Measurements from ENCODE around the gene CSF2RB. TPM values are rescaled to one million over a fixed set of nuclear protein-coding genes. Genes with fewer than 3 reads are reported as not detected.

The CSF2RB gene
- total and polyA plus RNA-seq, 2 of the 13 experiments (the other 11 are each of a cell fraction or from before 2014, with no cell fraction given) = not detected

DNA sequence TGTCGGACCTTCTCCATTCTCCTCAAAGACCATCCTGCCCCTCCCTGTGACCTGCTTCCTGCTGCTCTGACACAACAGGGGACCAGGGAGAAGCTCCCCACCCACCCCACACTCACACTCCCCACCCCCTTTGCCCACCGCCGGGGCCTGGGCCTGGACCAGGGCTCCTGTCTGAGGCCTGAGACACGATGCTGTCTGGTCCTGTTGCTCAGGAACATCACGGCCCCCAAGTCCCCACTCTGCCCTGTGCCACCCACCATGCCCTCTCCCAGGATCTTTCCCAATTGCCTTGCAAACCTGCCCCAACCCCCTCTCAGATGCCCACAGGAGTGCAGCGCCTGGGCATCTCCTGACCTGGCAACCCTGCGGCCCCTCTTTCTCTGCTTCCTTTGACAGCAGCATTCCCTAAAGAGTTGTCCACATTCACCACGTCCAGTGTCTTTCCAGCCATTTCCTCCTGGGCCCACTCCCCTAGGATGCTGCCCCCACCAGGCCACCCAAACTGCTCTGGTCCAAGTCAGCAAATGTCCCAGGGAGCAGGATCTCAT, 10.8 kb downstream of the CSF2RB start (continued):
- TF ChIP-seq, protein P1, sequence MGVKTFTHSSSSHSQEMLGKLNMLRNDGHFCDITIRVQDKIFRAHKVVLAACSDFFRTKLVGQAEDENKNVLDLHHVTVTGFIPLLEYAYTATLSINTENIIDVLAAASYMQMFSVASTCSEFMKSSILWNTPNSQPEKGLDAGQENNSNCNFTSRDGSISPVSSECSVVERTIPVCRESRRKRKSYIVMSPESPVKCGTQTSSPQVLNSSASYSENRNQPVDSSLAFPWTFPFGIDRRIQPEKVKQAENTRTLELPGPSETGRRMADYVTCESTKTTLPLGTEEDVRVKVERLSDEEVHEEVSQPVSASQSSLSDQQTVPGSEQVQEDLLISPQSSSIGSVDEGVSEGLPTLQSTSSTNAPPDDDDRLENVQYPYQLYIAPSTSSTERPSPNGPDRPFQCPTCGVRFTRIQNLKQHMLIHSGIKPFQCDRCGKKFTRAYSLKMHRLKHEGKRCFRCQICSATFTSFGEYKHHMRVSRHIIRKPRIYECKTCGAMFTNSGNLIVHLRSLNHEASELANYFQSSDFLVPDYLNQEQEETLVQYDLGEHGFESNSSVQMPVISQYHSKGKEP (CRISPR knock-in tag; IDR thresholded peaks at IDR 0.05) = no peak
- no peak for TF ChIP-seq SIN3A (IDR thresholded peaks at IDR 0.05; ENCODE audit: borderline replicate concordance, low read depth, low read length)
- TF ChIP-seq ERF (CRISPR knock-in tag; IDR thresholded peaks at IDR 0.05) = no peak
- no peak for TF ChIP-seq ZFYVE20 (CRISPR knock-in tag; IDR thresholded peaks at IDR 0.05; ENCODE audit: borderline replicate concordance, low read depth)
- no peak for TF ChIP-seq NR2F6 (IDR thresholded peaks at IDR 0.05)
- no peak for TF ChIP-seq NR2F6 (CRISPR knock-in tag; IDR thresholded peaks at IDR 0.05)
- TF ChIP-seq, protein P2, sequence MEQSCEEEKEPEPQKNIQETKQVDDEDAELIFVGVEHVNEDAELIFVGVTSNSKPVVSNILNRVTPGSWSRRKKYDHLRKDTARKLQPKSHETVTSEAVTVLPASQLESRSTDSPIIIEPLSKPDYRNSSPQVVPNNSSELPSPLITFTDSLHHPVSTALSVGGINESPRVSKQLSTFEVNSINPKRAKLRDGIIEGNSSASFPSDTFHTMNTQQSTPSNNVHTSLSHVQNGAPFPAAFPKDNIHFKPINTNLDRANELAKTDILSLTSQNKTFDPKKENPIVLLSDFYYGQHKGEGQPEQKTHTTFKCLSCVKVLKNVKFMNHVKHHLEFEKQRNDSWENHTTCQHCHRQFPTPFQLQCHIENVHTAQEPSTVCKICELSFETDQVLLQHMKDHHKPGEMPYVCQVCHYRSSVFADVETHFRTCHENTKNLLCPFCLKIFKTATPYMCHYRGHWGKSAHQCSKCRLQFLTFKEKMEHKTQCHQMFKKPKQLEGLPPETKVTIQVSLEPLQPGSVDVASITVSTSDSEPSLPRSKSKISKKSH (CRISPR knock-in tag; IDR thresholded peaks at IDR 0.05; ENCODE audit: borderline replicate concordance) = no peak
- TF ChIP-seq REXO4 (CRISPR knock-in tag; IDR thresholded peaks at IDR 0.05; ENCODE audit: borderline replicate concordance) = no peak
- TF ChIP-seq, protein P3, sequence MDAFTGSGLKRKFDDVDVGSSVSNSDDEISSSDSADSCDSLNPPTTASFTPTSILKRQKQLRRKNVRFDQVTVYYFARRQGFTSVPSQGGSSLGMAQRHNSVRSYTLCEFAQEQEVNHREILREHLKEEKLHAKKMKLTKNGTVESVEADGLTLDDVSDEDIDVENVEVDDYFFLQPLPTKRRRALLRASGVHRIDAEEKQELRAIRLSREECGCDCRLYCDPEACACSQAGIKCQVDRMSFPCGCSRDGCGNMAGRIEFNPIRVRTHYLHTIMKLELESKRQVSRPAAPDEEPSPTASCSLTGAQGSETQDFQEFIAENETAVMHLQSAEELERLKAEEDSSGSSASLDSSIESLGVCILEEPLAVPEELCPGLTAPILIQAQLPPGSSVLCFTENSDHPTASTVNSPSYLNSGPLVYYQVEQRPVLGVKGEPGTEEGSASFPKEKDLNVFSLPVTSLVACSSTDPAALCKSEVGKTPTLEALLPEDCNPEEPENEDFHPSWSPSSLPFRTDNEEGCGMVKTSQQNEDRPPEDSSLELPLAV (CRISPR knock-in tag; conservative IDR thresholded peaks at IDR 0.05; ENCODE audit: low read depth) = no peak
- TF ChIP-seq ZNF432 (CRISPR knock-in tag; IDR thresholded peaks at IDR 0.05; ENCODE audit: borderline replicate concordance) = no peak
- TF ChIP-seq, protein P4, sequence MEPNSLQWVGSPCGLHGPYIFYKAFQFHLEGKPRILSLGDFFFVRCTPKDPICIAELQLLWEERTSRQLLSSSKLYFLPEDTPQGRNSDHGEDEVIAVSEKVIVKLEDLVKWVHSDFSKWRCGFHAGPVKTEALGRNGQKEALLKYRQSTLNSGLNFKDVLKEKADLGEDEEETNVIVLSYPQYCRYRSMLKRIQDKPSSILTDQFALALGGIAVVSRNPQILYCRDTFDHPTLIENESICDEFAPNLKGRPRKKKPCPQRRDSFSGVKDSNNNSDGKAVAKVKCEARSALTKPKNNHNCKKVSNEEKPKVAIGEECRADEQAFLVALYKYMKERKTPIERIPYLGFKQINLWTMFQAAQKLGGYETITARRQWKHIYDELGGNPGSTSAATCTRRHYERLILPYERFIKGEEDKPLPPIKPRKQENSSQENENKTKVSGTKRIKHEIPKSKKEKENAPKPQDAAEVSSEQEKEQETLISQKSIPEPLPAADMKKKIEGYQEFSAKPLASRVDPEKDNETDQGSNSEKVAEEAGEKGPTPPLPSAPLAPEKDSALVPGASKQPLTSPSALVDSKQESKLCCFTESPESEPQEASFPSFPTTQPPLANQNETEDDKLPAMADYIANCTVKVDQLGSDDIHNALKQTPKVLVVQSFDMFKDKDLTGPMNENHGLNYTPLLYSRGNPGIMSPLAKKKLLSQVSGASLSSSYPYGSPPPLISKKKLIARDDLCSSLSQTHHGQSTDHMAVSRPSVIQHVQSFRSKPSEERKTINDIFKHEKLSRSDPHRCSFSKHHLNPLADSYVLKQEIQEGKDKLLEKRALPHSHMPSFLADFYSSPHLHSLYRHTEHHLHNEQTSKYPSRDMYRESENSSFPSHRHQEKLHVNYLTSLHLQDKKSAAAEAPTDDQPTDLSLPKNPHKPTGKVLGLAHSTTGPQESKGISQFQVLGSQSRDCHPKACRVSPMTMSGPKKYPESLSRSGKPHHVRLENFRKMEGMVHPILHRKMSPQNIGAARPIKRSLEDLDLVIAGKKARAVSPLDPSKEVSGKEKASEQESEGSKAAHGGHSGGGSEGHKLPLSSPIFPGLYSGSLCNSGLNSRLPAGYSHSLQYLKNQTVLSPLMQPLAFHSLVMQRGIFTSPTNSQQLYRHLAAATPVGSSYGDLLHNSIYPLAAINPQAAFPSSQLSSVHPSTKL (CRISPR knock-in tag; IDR thresholded peaks at IDR 0.05) = no peak
- no peak for TF ChIP-seq SRF (IDR thresholded peaks at IDR 0.05; ENCODE audit: low read depth, low read length)
- TF ChIP-seq ZNF546 (CRISPR knock-in tag; conservative IDR thresholded peaks at IDR 0.05) = no peak
- no peak for TF ChIP-seq ZNF616 (CRISPR knock-in tag; IDR thresholded peaks at IDR 0.05; ENCODE audit: low read depth)

Measured in HepG2 (cell line).